Panc1 (cell line): ENCODE measurements around the gene VAMP5. TPM values are rescaled to one million over a fixed set of nuclear protein-coding genes. Genes with fewer than 3 reads are reported as not detected.

ENCODE experiments used
- ATAC-seq: fragments of 200-7000 bp; cut with Tn5 transposase; 2 replicates; pipeline ENCODE4 v1.9.1; 2020; ENCODE audit warnings: mild to moderate bottlenecking, moderate library complexity
- Bru-seq: library from RNA; stranded (reverse); fragments of 400-500 nt; gene quantifications from one replicate; lab custom pipeline; 2021; lab: Mats Ljungman, UMichigan
- BruChase-seq, 2 experiments: library from RNA; stranded (reverse); fragments of 400-500 nt; gene quantifications; one replicate each; lab custom pipeline; 2021; lab: Mats Ljungman, UMichigan
- BruUV-seq: library from RNA; stranded (reverse); fragments of 400-500 nt; replicated peaks from 2 replicates; lab custom pipeline; 2021; lab: Mats Ljungman, UMichigan
- CTCF ChIA-PET: fragments of 300-600 bp; sonication (Branson Sonifier 250); formaldehyde crosslinking; loops from one replicate; lab custom pipeline; 2022; ENCODE audit warnings: antibody characterized with exemption; lab: Charles Lee
- POLR2A ChIA-PET: fragments of 300-600 bp; sonication (Branson Sonifier 250); formaldehyde crosslinking; loops from one replicate; lab custom pipeline; 2022; ENCODE audit warnings: antibody characterized with exemption; lab: Charles Lee
- DNase-seq: peaks from one replicate; pipeline ENCODE4 v3.0.0-alpha.2; 2010; ENCODE audit warnings: low read depth, low spot score
- H3K27ac ChIP-seq: 2 replicates; pipeline ENCODE4 v1.5.1; 2011; ENCODE audit warnings: mild to moderate bottlenecking, low read length, inconsistent platforms
- H3K27me3 ChIP-seq: fragments of 200-500 bp; sonication (Bioruptor generic); 2 replicates; pipeline ENCODE4 v1.6.0; 2014; ENCODE audit warnings: low read length, inconsistent platforms; ENCODE audit not compliant: control insufficient read depth, insufficient read depth
- H3K36me3 ChIP-seq: fragments of 200-500 bp; sonication (Bioruptor generic); 2 replicates; pipeline ENCODE4 v1.5.1; 2014; ENCODE audit warnings: inconsistent platforms, mild to moderate bottlenecking, low read length, moderate library complexity; ENCODE audit not compliant: control insufficient read depth, insufficient read depth
- H3K4me1 ChIP-seq: 2 replicates; pipeline ENCODE4 v1.5.1; 2011; ENCODE audit warnings: inconsistent platforms, mild to moderate bottlenecking, low read length, moderate library complexity; ENCODE audit not compliant: control insufficient read depth, insufficient read depth
- H3K4me3 ChIP-seq, 2 experiments: 2 replicates each; pipeline ENCODE4 v1.5.1; 2011 to 2012; ENCODE audit warnings: low read depth in 2 of 2, low read length in 2 of 2, mild to moderate bottlenecking in 2 of 2, inconsistent platforms in 1 of 2, moderate library complexity in 1 of 2
- H3K9me3 ChIP-seq: fragments of 200-500 bp; sonication (Bioruptor generic); 2 replicates; pipeline ENCODE4 v1.5.1; 2014; ENCODE audit warnings: low read depth, mild to moderate bottlenecking, inconsistent platforms, low read length, moderate library complexity; ENCODE audit not compliant: control insufficient read depth, insufficient read depth
- CTCF ChIP-seq: fragments of 450-650 bp; IDR thresholded peaks from 2 replicates; pipeline ENCODE4 v1.5.1; 2017; ENCODE audit warnings: mild to moderate bottlenecking
- POLR2AphosphoS5 ChIP-seq: IDR thresholded peaks from 2 replicates; pipeline ENCODE4 v1.6.1; 2012; ENCODE audit warnings: mild to moderate bottlenecking, low read depth, low read length, moderate library complexity
- REST ChIP-seq, 2 experiments: IDR thresholded peaks; 2 replicates each; pipeline ENCODE4 v1.6.1; 2011 to 2012; ENCODE audit warnings: low read depth in 2 of 2, control low read depth in 1 of 2, low read length in 1 of 2, mild to moderate bottlenecking in 1 of 2, moderate library complexity in 1 of 2; ENCODE audit not compliant: insufficient read depth in 1 of 2
- SIN3A ChIP-seq: IDR thresholded peaks from 2 replicates; pipeline ENCODE4 v1.6.1; 2012; ENCODE audit warnings: low read depth, mild to moderate bottlenecking, low read length, moderate library complexity, borderline replicate concordance; ENCODE audit not compliant: insufficient read depth
- TCF7L2 ChIP-seq: IDR thresholded peaks from 2 replicates; pipeline ENCODE4 v1.6.1; 2011; ENCODE audit warnings: mild to moderate bottlenecking, low read depth, low read length, inconsistent platforms
- in situ Hi-C: cut with HindIII; loops from 2 replicates; pipeline ENCODE4 v1.10.0; 2016; ENCODE audit warnings: low sequenced_read_pairs, low pct_unique_long_range_greater_than_20kb
- intact Hi-C: fragments of 100-400 bp; cut with micrococcal nuclease; formaldehyde crosslinking; loops from one replicate; pipeline ENCODE4 v1.10.0; 2022; ENCODE audit not compliant: unreplicated experiment
- long read RNA-seq: library from polyadenylated mRNA; unstranded; transcript quantifications from one replicate; pipeline ENCODE4 v2.0.0, GENCODE V29; 2021; ENCODE audit not compliant: unreplicated experiment
- polyA plus RNA-seq: library from polyadenylated mRNA; unstranded; fragments of >200 nt; gene quantifications from one replicate; pipeline ENCODE4 v1.2.1, GENCODE V29; 2012; ENCODE audit warnings: missing spikeins; ENCODE audit not compliant: insufficient read length
- total RNA-seq: library from RNA; stranded (reverse); gene quantifications from one replicate; pipeline ENCODE4 v1.2.1, GENCODE V29; 2021; ENCODE audit not compliant: unreplicated experiment

The VAMP5 gene, protein sequence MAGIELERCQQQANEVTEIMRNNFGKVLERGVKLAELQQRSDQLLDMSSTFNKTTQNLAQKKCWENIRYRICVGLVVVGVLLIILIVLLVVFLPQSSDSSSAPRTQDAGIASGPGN
- 21.3 TPM for total RNA-seq
- 47.7 TPM for polyA plus RNA-seq
- percentile 47 among the genes with signal in this experiment for Bru-seq, nascent RNA
- percentile 49 among the genes with signal in this experiment for BruChase-seq, experiment 1, labeled RNA remaining after a 2-hour chase
- percentile 47 among the genes with signal in this experiment for BruChase-seq, experiment 2, labeled RNA remaining after a 6-hour chase
- long read RNA-seq, transcript VAMP5-201 (3 exons, 689 nt): major isoform, 12 of 15 reads
- long read RNA-seq, partial matches to known transcripts: 0 of 15 reads
- long read RNA-seq, other reads (novel, unspliced or antisense): 1 of 15 reads

- Histone ChIP-seq H3K27ac (peak within 1 kb of the TSS; percentile 87), H3K9me3 (no peaks in the 10 kb centered on the region), H3K36me3 (no peaks in the 10 kb centered on the region), H3K4me3 (peak within 1 kb of the TSS; percentile 27 to 53), H3K4me1 (peaks cover 27% of the 10 kb centered on the region), H3K27me3 (no peaks in the 10 kb centered on the region)
- POLR2A ChIA-PET: interaction anchor here (0.6 kb wide), 1 partner anchor 210 kb away, joined by 5 read pairs; no protein-coding TSS in a partner anchor
- in situ Hi-C loops: no loop called here
- DNase-seq: no peak
- no TSS peak for BruUV-seq
- CTCF ChIA-PET: no interaction called here
- ATAC-seq: peak; percentile 62
- TF ChIP-seq SIN3A (no peak), POLR2AphosphoS5 (no peak), REST (IDR thresholded peaks at IDR 0.05; ENCODE audit: insufficient read depth in 1 of 2, low read depth in 2 of 2, low read length in 1 of 2) (no peak), TCF7L2 (no peak), CTCF (no peak)
- intact Hi-C loops: no loop called here
Measured at GRCh38 chr2:85584354-85584856, at the start of gene VAMP5. VAMP5 (plus strand) TSS chr2:85584431; CDS start chr2:85584491, 60 bp downstream.

- no peak for TF ChIP-seq POLR2AphosphoS5
- TF ChIP-seq CTCF: no peak
- TF ChIP-seq REST (IDR thresholded peaks at IDR 0.05; ENCODE audit: insufficient read depth in 1 of 2, low read depth in 2 of 2, low read length in 1 of 2): no peak
- TF ChIP-seq TCF7L2: no peak
- TF ChIP-seq SIN3A: no peak
- H3K27ac ChIP-seq: peak overlapping the region; percentile 100
- DNase-seq (no peak), ATAC-seq (no peak)
- CTCF ChIA-PET: interaction anchor here (0.7 to 1.2 kb wide), 2 partner anchors 17 to 115 kb away, joined by 3 read pairs; no protein-coding TSS in a partner anchor
- in situ Hi-C loops: loop anchor here (25.0 kb wide), 1 partner anchor 123 kb away; the partner anchor contains the start of genes CAPG and SH2D6
- H3K4me1 ChIP-seq: peaks cover 36% of the 10 kb centered on the region
- no peak overlapping the region for H3K4me3 ChIP-seq
- no TSS peak for BruUV-seq
- no peaks in the 10 kb centered on the region for H3K9me3 ChIP-seq
- intact Hi-C loops: no loop called here
- H3K36me3 ChIP-seq: peaks cover 2% of the 10 kb centered on the region; the same call in 1 of the 2 replicates
- no peaks in the 10 kb centered on the region for H3K27me3 ChIP-seq
- POLR2A ChIA-PET: interaction anchor here (0.7 to 0.8 kb wide), 2 partner anchors 10 to 14 kb away, joined by 3 read pairs; no protein-coding TSS in a partner anchor
Measured at GRCh38 chr2:85534881-85535280, 49.4 kb upstream of the VAMP5 start.
